ENCODE measurements around the gene CHCHD3.

DNA sequence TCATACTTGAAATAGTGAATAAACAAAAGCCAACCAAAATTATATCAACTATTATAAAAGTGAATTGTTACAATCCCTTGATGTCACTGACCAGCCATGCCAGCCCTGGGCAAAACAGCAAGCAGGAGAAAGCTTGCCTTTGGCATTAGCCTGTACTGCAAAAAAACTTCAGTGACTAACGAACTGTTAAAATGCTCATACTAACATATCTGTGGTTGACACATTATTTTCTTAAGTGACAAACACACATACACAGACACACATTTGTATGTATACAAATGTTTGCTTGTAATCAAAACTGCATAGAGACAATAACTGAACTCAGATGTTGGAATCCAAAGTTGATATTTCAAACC is 29.5 kb downstream of the CHCHD3 start:
- TF ChIP-seq POLR2A (IDR thresholded peaks at IDR 0.05; ENCODE audit: low read depth, low read length) (no peak), POLR2AphosphoS5 (IDR thresholded peaks at IDR 0.05; ENCODE audit: low read depth, low read length) (no peak)
